GM12878 (cell line): ENCODE results near the gene ZSCAN32. TPM values are rescaled to one million over a fixed set of nuclear protein-coding genes. Genes with fewer than 3 reads are reported as not detected.

Source experiments
- ATAC-seq: fragments of 200-7000 bp; cut with Tn5 transposase; 3 replicates; pipeline ENCODE4 v1.9.1; 2020; ENCODE audit warnings: mild to moderate bottlenecking, moderate library complexity
- BruUV-seq: library from RNA; stranded (reverse); fragments of 400-500 nt; replicated peaks from 2 replicates; lab custom pipeline; 2021; lab: Mats Ljungman, UMichigan
- CTCF ChIA-PET: fragments of 300-600 bp; sonication (Branson Sonifier 250); formaldehyde crosslinking; extraction: SDS; loops from one replicate; lab custom pipeline; 2021; ENCODE audit warnings: inconsistent platforms; lab: Yijun Ruan, JAX
- POLR2A ChIA-PET: fragments of 350-600 bp; formaldehyde crosslinking; extraction: SDS; loops from one replicate; lab custom pipeline; 2021; ENCODE audit warnings: inconsistent platforms; lab: Charles Lee
- RAD21 ChIA-PET: fragments of 300-600 bp; sonication (Branson Sonifier 250); formaldehyde crosslinking; loops from one replicate; lab custom pipeline; 2023; ENCODE audit warnings: antibody characterized with exemption; ENCODE audit not compliant: unreplicated experiment; lab: Charles Lee
- SMC1A ChIA-PET: fragments of 300-600 bp; sonication (Branson Sonifier 250); formaldehyde crosslinking; loops from one replicate; lab custom pipeline; 2023; ENCODE audit not compliant: unreplicated experiment, uncharacterized antibody; lab: Charles Lee
- DNase-seq: peaks from one replicate; pipeline ENCODE4 v3.0.0-alpha.2; 2011; ENCODE audit warnings: low read depth, low spot score
- FAIRE-seq: peaks from 3 replicates; lab custom pipeline; 2011; peaks lifted over from hg19 to GRCh38; lab: Jason Lieb, UNC
- H2AFZ ChIP-seq: 2 replicates; pipeline ENCODE4 v1.6.0; 2011; ENCODE audit warnings: low read depth, low read length, control low read depth; ENCODE audit not compliant: control insufficient read depth
- H3K27ac ChIP-seq: 2 replicates; pipeline ENCODE4 v1.5.1; 2011; ENCODE audit warnings: control low read depth; ENCODE audit not compliant: control insufficient read depth, insufficient read depth
- H3K27me3 ChIP-seq, 2 experiments: replicated peaks in 1 of 2; 2 replicates each; pipeline versions ENCODE4 v1.6.0 to v1.6.1; 2011; ENCODE audit warnings: low read length in 1 of 2; ENCODE audit not compliant: control insufficient read depth in 2 of 2, insufficient read depth in 2 of 2
- H3K36me3 ChIP-seq, 2 experiments: 2 replicates each; pipeline ENCODE4 v1.5.1; 2011; ENCODE audit warnings: low read length in 1 of 2; ENCODE audit not compliant: control insufficient read depth in 2 of 2, insufficient read depth in 2 of 2
- H3K4me1 ChIP-seq: 2 replicates; pipeline ENCODE4 v1.6.1; 2011; ENCODE audit warnings: mild to moderate bottlenecking, low read length, moderate library complexity, mixed read lengths; ENCODE audit not compliant: control insufficient read depth, insufficient read depth
- H3K4me2 ChIP-seq: 2 replicates; pipeline ENCODE4 v1.6.0; 2011; ENCODE audit warnings: control low read depth; ENCODE audit not compliant: control insufficient read depth, insufficient read depth
- H3K4me3 ChIP-seq: fragments of 200-600 bp; sonication (generic); 2 replicates; pipeline ENCODE4 v1.5.1; 2016
- H3K79me2 ChIP-seq: 2 replicates; pipeline ENCODE4 v1.6.0; 2011; ENCODE audit warnings: low read length; ENCODE audit not compliant: control insufficient read depth, insufficient read depth
- H3K9ac ChIP-seq: 2 replicates; pipeline ENCODE4 v1.8.0; 2011; ENCODE audit warnings: low read length, control low read depth, mixed read lengths; ENCODE audit not compliant: control insufficient read depth, insufficient read depth
- H3K9me3 ChIP-seq: replicated peaks from 3 replicates; pipeline ENCODE4 v1.5.1; 2011; ENCODE audit warnings: mild to moderate bottlenecking, low read length; ENCODE audit not compliant: control insufficient read depth, insufficient read depth
- H4K20me1 ChIP-seq: 2 replicates; pipeline ENCODE4 v1.6.0; 2011; ENCODE audit not compliant: control insufficient read depth, insufficient read depth
- CBX5 ChIP-seq: sonication (generic); IDR thresholded peaks from 2 replicates; pipeline ENCODE4 v1.6.1; 2016; ENCODE audit warnings: low read depth, moderate library complexity, mild to moderate bottlenecking, inconsistent platforms
- CEBPZ ChIP-seq: fragments of 150-350 bp; IDR thresholded peaks from 2 replicates; pipeline ENCODE4 v1.6.1; 2016; ENCODE audit warnings: low read depth, low read length
- EZH2 ChIP-seq: IDR thresholded peaks from 2 replicates; pipeline ENCODE4 v1.6.1; 2012; ENCODE audit warnings: low read depth, mild to moderate bottlenecking, control low read depth, inconsistent platforms, low read length, borderline replicate concordance; ENCODE audit not compliant: control insufficient read depth
- GATAD2B ChIP-seq: fragments of 450-650 bp; conservative IDR thresholded peaks from 2 replicates; pipeline ENCODE4 v1.6.1; 2017; ENCODE audit warnings: low read depth, mild to moderate bottlenecking, moderate library complexity
- KLF5 ChIP-seq: fragments of 450-650 bp; IDR thresholded peaks from 2 replicates; pipeline ENCODE4 v1.6.1; 2014; ENCODE audit warnings: mild to moderate bottlenecking; ENCODE audit not compliant: partially characterized antibody
- MLLT1 ChIP-seq: fragments of 450-650 bp; IDR thresholded peaks from 2 replicates; pipeline ENCODE4 v1.6.1; 2016; ENCODE audit warnings: mild to moderate bottlenecking
- PAX5 ChIP-seq: IDR thresholded peaks from 2 replicates; pipeline ENCODE4 v1.6.1; 2011; ENCODE audit warnings: low read depth, low read length, borderline replicate concordance
- POLR2AphosphoS2 ChIP-seq: IDR thresholded peaks from 2 replicates; pipeline ENCODE4 v1.6.1; 2011; ENCODE audit warnings: low read depth, mild to moderate bottlenecking, low read length, improper control_type of control experiment, moderate library complexity
- RUNX3 ChIP-seq: IDR thresholded peaks from 2 replicates; pipeline ENCODE4 v1.6.1; 2012; ENCODE audit warnings: low read length, inconsistent platforms
- SP1 ChIP-seq: IDR thresholded peaks from one replicate; pipeline ENCODE4 v1.6.1; 2011; ENCODE audit warnings: low read depth, low read length
- USF1 ChIP-seq: IDR thresholded peaks from 2 replicates; pipeline ENCODE4 v1.6.1; 2011; ENCODE audit warnings: borderline replicate concordance, low read depth, mild to moderate bottlenecking, moderate library complexity, mixed read lengths, low read length; ENCODE audit not compliant: insufficient read depth; ENCODE audit errors: extremely low read length
- ZBTB40 ChIP-seq: fragments of 450-650 bp; IDR thresholded peaks from 2 replicates; pipeline ENCODE4 v1.6.1; 2016; ENCODE audit warnings: mild to moderate bottlenecking, moderate library complexity, borderline replicate concordance
- ZNF217 ChIP-seq: fragments of 450-650 bp; IDR thresholded peaks from 2 replicates; pipeline ENCODE4 v1.6.1; 2017; ENCODE audit warnings: antibody characterized with exemption, mild to moderate bottlenecking
- ZZZ3 ChIP-seq: IDR thresholded peaks from 2 replicates; pipeline ENCODE4 v1.6.1; 2011; ENCODE audit warnings: low read depth; ENCODE audit not compliant: control insufficient read depth, insufficient read length
- WGBS: methylation state at CpG from one replicate; pipeline ENCODE4 v1.1.6; 2016; ENCODE audit warnings: low lambda C conversion rate; ENCODE audit not compliant: insufficient replicate concordance, insufficient coverage; ENCODE audit errors: missing lambda C conversion rate; 5-methylcytosine and 5-hydroxymethylcytosine counted together
- in situ Hi-C: fragments of 300-500 bp; cut with MboI; formaldehyde crosslinking; loops from 9 replicates; pipeline ENCODE4 v1.14.3; 2018; ENCODE audit warnings: mixed read lengths
- intact Hi-C: fragments of 100-400 bp; cut with micrococcal nuclease; formaldehyde crosslinking; loops from one replicate; pipeline ENCODE4 v1.14.2; 2022; ENCODE audit not compliant: unreplicated experiment
- polyA plus RNA-seq, 11 experiments: library from polyadenylated mRNA; depleted of rRNA in 4 of 11; unstranded in 6 of 11; stranded (reverse) in 5 of 11; fragments of >200 nt; fragmentation: Nextera tagmentation in 4 of 11; fragmentation: Illumina TruSeq in 1 of 11; extraction: Ambion mirVana in 4 of 11; extraction: Trizol in 1 of 11; gene quantifications; 1 replicate in 1 of 11; 2 replicates in 10 of 11; pipeline versions ENCODE4 v1.2.1 to v1.2.3, GENCODE V29; 2011 to 2016; ENCODE audit warnings: inconsistent platforms in 2 of 11, missing spikeins in 2 of 11, low read depth in 1 of 11
- total RNA-seq, 4 experiments: library from RNA; depleted of rRNA in 3 of 4; stranded (reverse); fragments of >200 nt in 3 of 4; fragmentation: Illumina TruSeq in 1 of 4; extraction: Trizol in 1 of 4; gene quantifications; 2 replicates each; pipeline versions ENCODE4 v1.2.1 to v1.2.3, GENCODE V29; 2013 to 2021

Gene ZSCAN32
- total and polyA plus RNA-seq, 10 of the 15 experiments (the other 5 are each of a cell fraction or from before 2014, with no cell fraction given), result 9.6 to 23.8 (median 15.5) TPM

- in situ Hi-C loops (no loop called here), intact Hi-C loops (no loop called here)
- no peak for DNase-seq
- no peak for FAIRE-seq
- CTCF ChIA-PET, result no interaction called here
- SMC1A ChIA-PET, result interaction anchor here (0.6 to 1.4 kb wide), 3 partner anchors 9 to 19 kb away, joined by 3 to 5 read pairs (median 3); no protein-coding TSS in a partner anchor
- Histone ChIP-seq H3K36me3 (peaks cover 12 to 23% of the 10 kb centered on the region in 2 experiments), H3K9ac (no peak overlapping the region), H3K4me1 (no peaks in the 10 kb centered on the region), H3K79me2 (no peaks in the 10 kb centered on the region), H3K27ac (no peak overlapping the region), H3K4me2 (no peak overlapping the region), H3K27me3 (no peaks in the 10 kb centered on the region), H2AFZ (no peak overlapping the region), H4K20me1 (no peaks in the 10 kb centered on the region), H3K4me3 (no peak overlapping the region), H3K9me3 (peaks cover 52% of the 10 kb centered on the region)
- no peak for ATAC-seq
- WGBS, result 98% methylated on average over 10 of the region's 10 CpGs
- TF ChIP-seq POLR2AphosphoS2 (no peak), CBX5 (peak; percentile 98), ZZZ3 (no peak), PAX5 (no peak), RUNX3 (no peak), ZBTB40 (0 out of 2 replicates have a peak, but pooled peaks have one; percentile 36), GATAD2B (no peak), MLLT1 (0 out of 2 replicates have a peak, but pooled peaks have one; percentile 35), EZH2 (no peak), KLF5 (peak; percentile 75), USF1 (peak; percentile 22), SP1 (no peak), ZNF217 (peak; percentile 81; the same call in 1 of the 2 replicates), CEBPZ (no peak)
- no TSS peak for BruUV-seq
- POLR2A ChIA-PET, result no interaction called here
- RAD21 ChIA-PET, result no interaction called here
Observed at GRCh38 chr16:3383045-3383448, 17.8 kb downstream of the ZSCAN32 start.
